SK-N-SH (cell line): Measurements from ENCODE around the gene WNT2. TPM values are rescaled to one million over a fixed set of nuclear protein-coding genes. Genes with fewer than 3 reads are reported as not detected.
"Not testable (repeated sequence)": the region's sequence is repeated elsewhere in the genome, so short reads cannot be mapped to it uniquely, and the experiment has no call there.

Source experiments
- CTCF ChIA-PET: fragments of 300-600, 350-600 bp; formaldehyde crosslinking; extraction: SDS; loops from one replicate; lab custom pipeline; 2021; lab: Yijun Ruan, JAX
- POLR2A ChIA-PET: fragments of 350-600 bp; sonication (Branson Sonifier 250); formaldehyde crosslinking; extraction: SDS; loops from one replicate; lab custom pipeline; 2020; ENCODE audit warnings: antibody characterized with exemption, inconsistent platforms; lab: Yijun Ruan, JAX
- DNase-seq: peaks from one replicate; pipeline ENCODE4 v3.0.0; 2012
- H2AFZ ChIP-seq: fragments of 200-600 bp; sonication (generic); 2 replicates; pipeline ENCODE4 v1.8.1; 2016; ENCODE audit warnings: antibody characterized with exemption, mild to moderate bottlenecking, low read depth
- H3F3A ChIP-seq: fragments of 200-600 bp; sonication (generic); replicated peaks from 2 replicates; pipeline ENCODE3; 2016; ENCODE audit warnings: antibody characterized with exemption, mild to moderate bottlenecking; ENCODE audit not compliant: insufficient read depth
- H3K27ac ChIP-seq, 2 experiments: fragments of 200-500 bp in 1 of 2; fragments of 200-600 bp in 1 of 2; sonication (Bioruptor generic) in 1 of 2; sonication (generic), shearing (Covaris generic) in 1 of 2; 2 replicates each; pipeline versions ENCODE4 v1.5.1 to v1.6.1; 2014 to 2016; ENCODE audit warnings: low read depth in 2 of 2, inconsistent platforms in 1 of 2, low read length in 1 of 2, mild to moderate bottlenecking in 1 of 2, mixed read lengths in 1 of 2
- H3K27me3 ChIP-seq: fragments of 200-600 bp; sonication (generic), shearing (Covaris generic); 2 replicates; pipeline ENCODE4 v1.6.1; 2016; ENCODE audit warnings: mixed run types; ENCODE audit not compliant: insufficient read depth
- H3K36me3 ChIP-seq, 2 experiments: fragments of 200-500 bp in 1 of 2; fragments of 200-600 bp in 1 of 2; sonication (Bioruptor generic) in 1 of 2; sonication (generic) in 1 of 2; replicated peaks in 1 of 2; 2 replicates each; pipeline versions ENCODE3 to v1.5.1; 2014 to 2016; ENCODE audit warnings: low read length in 1 of 2, mild to moderate bottlenecking in 1 of 2; ENCODE audit not compliant: insufficient read depth in 2 of 2, control insufficient read depth in 1 of 2
- H3K4me1 ChIP-seq, 2 experiments: fragments of 200-500 bp in 1 of 2; fragments of 200-600 bp in 1 of 2; sonication (Bioruptor generic) in 1 of 2; sonication (generic), shearing (Covaris generic) in 1 of 2; 2 replicates each; pipeline versions ENCODE4 v1.5.1 to v1.6.1; 2014 to 2016; ENCODE audit warnings: low read depth in 1 of 2, low read length in 1 of 2, mixed run types in 1 of 2; ENCODE audit not compliant: insufficient read depth in 2 of 2, control insufficient read depth in 1 of 2
- H3K4me2 ChIP-seq: fragments of 200-600 bp; sonication (generic), shearing (Covaris generic); 2 replicates; pipeline ENCODE4 v1.6.1; 2017; ENCODE audit warnings: mixed run types
- H3K4me3 ChIP-seq, 2 experiments: fragments of 200-500 bp in 1 of 2; fragments of 200-600 bp in 1 of 2; sonication (Bioruptor generic) in 1 of 2; sonication (generic), shearing (Covaris generic) in 1 of 2; 2 replicates each; pipeline versions ENCODE4 v1.5.1 to v1.8.1; 2014 to 2016; ENCODE audit warnings: low read depth in 2 of 2, inconsistent platforms in 1 of 2, low read length in 1 of 2, mild to moderate bottlenecking in 1 of 2, mixed read lengths in 1 of 2, moderate library complexity in 1 of 2
- H3K79me2 ChIP-seq: fragments of 200-600 bp; sonication (generic); 2 replicates; pipeline ENCODE4 v1.8.1; 2017; ENCODE audit warnings: mild to moderate bottlenecking; ENCODE audit not compliant: insufficient read depth
- H3K9ac ChIP-seq: fragments of 200-600 bp; sonication (generic); 2 replicates; pipeline ENCODE4 v1.6.1; 2017; ENCODE audit warnings: mixed run types
- H3K9me2 ChIP-seq: fragments of 200-600 bp; sonication (generic); 2 replicates; pipeline ENCODE4 v1.6.1; 2017; ENCODE audit warnings: mixed run types
- H3K9me3 ChIP-seq: fragments of 200-600 bp; sonication (generic); 2 replicates; pipeline ENCODE4 v1.6.1; 2017; ENCODE audit warnings: mixed run types, mild to moderate bottlenecking, moderate library complexity
- H4K20me1 ChIP-seq: fragments of 200-600 bp; sonication (generic); 2 replicates; pipeline ENCODE4 v1.6.1; 2017; ENCODE audit warnings: mild to moderate bottlenecking, mixed run types; ENCODE audit not compliant: insufficient read depth
- EP300 ChIP-seq, 2 experiments: IDR thresholded peaks; 2 replicates each; pipeline versions ENCODE4 v1.4.0 to v1.6.1; 2012; ENCODE audit warnings: borderline replicate concordance in 1 of 2, low read depth in 1 of 2, low read length in 1 of 2
- FOXM1 ChIP-seq: IDR thresholded peaks from 2 replicates; pipeline ENCODE4 v1.4.0; 2012; ENCODE audit warnings: low read depth, mild to moderate bottlenecking
- IRF3 ChIP-seq: fragments of 150-350 bp; IDR thresholded peaks from 2 replicates; pipeline ENCODE4 v1.6.1; 2016; ENCODE audit warnings: mild to moderate bottlenecking, low read depth, low read length
- JUND ChIP-seq: IDR thresholded peaks from 2 replicates; pipeline ENCODE4 v1.4.0; 2012
- NFIC ChIP-seq: IDR thresholded peaks from 2 replicates; pipeline ENCODE4 v1.4.0; 2012; ENCODE audit warnings: borderline replicate concordance
- RCOR1 ChIP-seq: fragments of 150-350 bp; IDR thresholded peaks from 2 replicates; pipeline ENCODE4 v1.6.1; 2017; ENCODE audit warnings: antibody characterized with exemption, low read length
- TEAD4 ChIP-seq: IDR thresholded peaks from 2 replicates; pipeline ENCODE4 v1.4.0; 2012; ENCODE audit warnings: mild to moderate bottlenecking, borderline replicate concordance; ENCODE audit not compliant: insufficient read depth
- USF2 ChIP-seq: fragments of 150-350 bp; IDR thresholded peaks from 2 replicates; pipeline ENCODE4 v1.6.1; 2017; ENCODE audit warnings: antibody characterized with exemption, low read length, low read depth, borderline replicate concordance
- WGBS: methylation state at CpG from one replicate; pipeline ENCODE4 v1.1.6; 2017; ENCODE audit warnings: low lambda C conversion rate; 5-methylcytosine and 5-hydroxymethylcytosine counted together
- polyA plus RNA-seq, 3 experiments: library from polyadenylated mRNA; depleted of rRNA; stranded (reverse); fragments of >200 nt; gene quantifications; 2 replicates each; pipeline ENCODE4 v1.2.3, GENCODE V29; 2012

Gene WNT2
- polyA plus RNA-seq, 1 of the 3 experiments (the other 2 are of a cell fraction) = not detected

DNA sequence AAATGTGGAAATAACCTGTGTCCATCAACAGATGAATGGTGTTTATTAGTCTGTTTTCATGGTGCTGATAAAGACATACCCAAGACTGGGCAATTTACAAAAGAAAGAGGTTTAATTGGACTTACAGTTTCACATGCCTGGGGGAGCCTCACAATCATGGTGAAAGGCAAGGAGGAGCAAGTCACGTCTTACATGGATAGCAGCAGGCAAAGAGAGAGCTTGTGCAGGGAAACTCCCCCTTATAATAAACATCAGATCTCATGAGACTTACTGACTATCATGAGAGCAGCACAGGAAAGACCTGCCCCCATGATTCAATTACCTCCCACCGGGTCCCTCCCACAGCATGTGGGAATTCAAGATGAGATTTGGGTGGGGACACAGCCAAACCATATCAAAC is 77.2 kb downstream of the WNT2 start:
- H3K9me3 ChIP-seq, H3K27me3 ChIP-seq, H3K79me2 ChIP-seq, H3K27ac ChIP-seq, H3K4me3 ChIP-seq, H3F3A ChIP-seq, H3K4me2 ChIP-seq, DNase-seq, H3K9ac ChIP-seq, H3K9me2 ChIP-seq, POLR2A ChIA-PET, H4K20me1 ChIP-seq, H3K4me1 ChIP-seq, H3K36me3 ChIP-seq, H2AFZ ChIP-seq: not testable (repeated sequence)
- WGBS = 0% methylated on average over 2 of the region's 2 CpGs
- CTCF ChIA-PET = interaction anchor here (1.4 kb wide), 1 partner anchor 10 kb away, joined by 5 read pairs; no protein-coding TSS in a partner anchor

- Histone ChIP-seq H3K9me2 (no peaks in the 10 kb centered on the region), H3K4me2 (no peak overlapping the region), H3K9ac (no peak overlapping the region), H3K4me3 (no peak overlapping the region), H3F3A (no peaks in the 10 kb centered on the region), H3K27me3 (no peaks in the 10 kb centered on the region), H3K9me3 (0 out of 2 replicates have a peak, but pooled peaks cover 6% of the 10 kb centered on the region), H3K36me3 (no peaks in the 10 kb centered on the region), H3K27ac (no peak overlapping the region), H2AFZ (no peak overlapping the region), H3K4me1 (no peaks in the 10 kb centered on the region), H4K20me1 (no peaks in the 10 kb centered on the region), H3K79me2 (no peaks in the 10 kb centered on the region)
- ChIA-PET CTCF (interaction anchor here (1.1 to 2.4 kb wide), 2 partner anchors 30 to 115 kb away, joined by 3 to 6 read pairs; no protein-coding TSS in a partner anchor), POLR2A (no interaction called here)
- no peak for DNase-seq
- TF ChIP-seq FOXM1 (no peak), TEAD4 (no peak), EP300 (IDR thresholded peaks at IDR 0.05; ENCODE audit: borderline replicate concordance in 1 of 2, low read depth in 1 of 2, low read length in 1 of 2) (no peak), RCOR1 (no peak), JUND (no peak), USF2 (no peak), NFIC (no peak)
- 20% methylated on average over 3 of the region's 3 CpGs for WGBS
Observed at GRCh38 chr7:117243390-117243789, 79.5 kb downstream of the WNT2 start.

DNA sequence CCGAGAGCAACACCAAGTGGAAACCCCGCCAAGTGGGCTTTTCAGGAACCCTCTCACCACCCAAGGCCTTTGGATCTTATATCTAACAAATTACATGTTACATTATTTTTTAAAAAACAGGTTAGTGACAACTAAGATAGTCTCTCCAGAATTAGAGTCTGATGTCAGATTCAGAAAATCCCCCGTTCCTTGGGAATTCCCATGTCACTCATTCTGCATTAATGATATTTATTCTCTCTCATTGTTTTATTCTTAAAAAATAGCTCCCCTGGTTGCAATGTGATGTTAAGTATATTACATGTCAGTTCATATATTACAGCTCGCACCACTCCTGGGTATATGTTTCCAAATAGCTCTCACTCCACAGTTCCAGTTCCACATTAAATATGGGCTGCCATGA is 81.8 kb downstream of the WNT2 start:
- TF ChIP-seq IRF3 = no peak
- H3K9ac ChIP-seq = no peak overlapping the region
- CTCF ChIA-PET = interaction anchor here (1.2 to 1.6 kb wide), 2 partner anchors 10 to 17 kb away, joined by 5 read pairs; no protein-coding TSS in a partner anchor

More for the DNA sequence above, 81.8 kb downstream of the WNT2 start:
- Histone ChIP-seq H2AFZ (no peak overlapping the region), H3K4me3 (no peak overlapping the region), H3K79me2 (no peaks in the 10 kb centered on the region), H4K20me1 (no peaks in the 10 kb centered on the region), H3F3A (no peaks in the 10 kb centered on the region), H3K27me3 (no peaks in the 10 kb centered on the region), H3K27ac (no peak overlapping the region), H3K4me1 (no peaks in the 10 kb centered on the region), H3K36me3 (no peaks in the 10 kb centered on the region), H3K9me2 (no peaks in the 10 kb centered on the region), H3K4me2 (no peak overlapping the region), H3K9me3 (peaks cover 10% of the 10 kb centered on the region; the same call in 1 of the 2 replicates)
- 62% methylated on average over 4 of the region's 4 CpGs for WGBS
- POLR2A ChIA-PET = no interaction called here
- DNase-seq = no peak
